Fibroblast of pulmonary artery (primary cell): Measurements from ENCODE around the gene ATXN7L1.
"Not testable (repeated sequence)": the region's sequence is repeated elsewhere in the genome, so short reads cannot be mapped to it uniquely, and the experiment has no call there.

Experiments used
- DNase-seq: peaks from one replicate; pipeline ENCODE4 v3.0.0-alpha.2; 2010; ENCODE audit warnings: low read depth
- H3K4me3 ChIP-seq: replicated peaks from 2 replicates; pipeline ENCODE4 v1.5.1; 2011; ENCODE audit warnings: low read depth, mild to moderate bottlenecking, control low read depth, low read length, moderate library complexity
- TF ChIP-seq, protein P1 (sequence below): IDR thresholded peaks from 2 replicates; pipeline ENCODE4 v1.5.1; 2011; ENCODE audit warnings: mild to moderate bottlenecking, control low read depth, low read length, inconsistent platforms; ENCODE audit errors: missing control alignments

The ATXN7L1 gene

DNA sequence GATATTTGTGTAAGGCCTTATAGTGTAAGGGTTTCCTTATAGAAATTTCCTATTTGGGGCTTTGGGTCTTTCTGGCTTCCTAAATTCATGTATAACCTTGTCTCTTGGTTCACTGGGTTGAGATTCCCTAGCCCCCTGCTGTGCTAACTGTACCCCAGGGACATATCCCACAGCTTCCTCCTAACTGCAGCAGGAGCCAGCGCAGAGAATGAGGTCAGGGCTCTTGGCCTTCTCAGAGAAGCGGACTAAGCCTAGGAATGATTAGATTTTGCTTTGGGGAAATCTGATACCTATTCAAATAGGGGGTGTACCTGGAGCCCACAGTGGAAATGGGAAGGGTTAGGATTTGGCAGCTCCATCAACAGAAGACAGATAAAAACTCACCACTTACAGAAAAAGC, 157.0 kb downstream of the ATXN7L1 start:
- TF ChIP-seq, protein P1, sequence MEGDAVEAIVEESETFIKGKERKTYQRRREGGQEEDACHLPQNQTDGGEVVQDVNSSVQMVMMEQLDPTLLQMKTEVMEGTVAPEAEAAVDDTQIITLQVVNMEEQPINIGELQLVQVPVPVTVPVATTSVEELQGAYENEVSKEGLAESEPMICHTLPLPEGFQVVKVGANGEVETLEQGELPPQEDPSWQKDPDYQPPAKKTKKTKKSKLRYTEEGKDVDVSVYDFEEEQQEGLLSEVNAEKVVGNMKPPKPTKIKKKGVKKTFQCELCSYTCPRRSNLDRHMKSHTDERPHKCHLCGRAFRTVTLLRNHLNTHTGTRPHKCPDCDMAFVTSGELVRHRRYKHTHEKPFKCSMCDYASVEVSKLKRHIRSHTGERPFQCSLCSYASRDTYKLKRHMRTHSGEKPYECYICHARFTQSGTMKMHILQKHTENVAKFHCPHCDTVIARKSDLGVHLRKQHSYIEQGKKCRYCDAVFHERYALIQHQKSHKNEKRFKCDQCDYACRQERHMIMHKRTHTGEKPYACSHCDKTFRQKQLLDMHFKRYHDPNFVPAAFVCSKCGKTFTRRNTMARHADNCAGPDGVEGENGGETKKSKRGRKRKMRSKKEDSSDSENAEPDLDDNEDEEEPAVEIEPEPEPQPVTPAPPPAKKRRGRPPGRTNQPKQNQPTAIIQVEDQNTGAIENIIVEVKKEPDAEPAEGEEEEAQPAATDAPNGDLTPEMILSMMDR, result no peak
- H3K4me3 ChIP-seq, result no peak overlapping the region
- no peak for DNase-seq

GRCh38 chr7:105718511-105718925, 157.9 kb downstream of the ATXN7L1 start:
- no peak for DNase-seq
- no peak overlapping the region for H3K4me3 ChIP-seq
- TF ChIP-seq, protein P1, result no peak

- DNase-seq, result no peak
Measured at GRCh38 chr7:105715528-105715927, 160.9 kb downstream of the ATXN7L1 start.

GRCh38 chr7:105713488-105714465, 162.6 kb downstream of the ATXN7L1 start:
- TF ChIP-seq, protein P1, result no peak
- peak; percentile 3 for DNase-seq
- no peak overlapping the region for H3K4me3 ChIP-seq

More at GRCh38 chr7:105715528-105715927, 160.9 kb downstream of the ATXN7L1 start:
- TF ChIP-seq, protein P1, result no peak
- no peak overlapping the region for H3K4me3 ChIP-seq

DNA sequence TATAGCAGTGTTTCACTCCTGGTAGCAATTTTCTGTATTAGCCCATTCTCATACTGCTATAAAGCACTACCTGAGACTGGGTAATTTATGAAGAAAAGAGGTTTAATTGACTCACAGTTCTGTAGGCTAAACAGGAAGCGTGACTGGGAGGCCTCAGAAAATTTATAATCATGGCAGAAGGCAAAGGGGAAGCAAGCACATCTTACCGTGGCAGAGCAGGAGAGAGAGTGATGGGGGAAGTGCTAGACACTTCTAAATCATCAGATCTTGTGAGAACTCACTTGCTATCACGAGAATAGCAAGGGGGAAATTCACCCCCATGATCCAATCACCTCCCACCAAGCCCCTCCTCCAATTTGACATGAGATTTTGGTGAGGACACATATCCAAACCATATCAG, 163.5 kb downstream of the ATXN7L1 start:
- TF ChIP-seq, protein P1, result no peak
- no peak overlapping the region for H3K4me3 ChIP-seq
- no peak for DNase-seq

GRCh38 chr7:105711726-105712402, 164.5 kb downstream of the ATXN7L1 start:
- no peak for DNase-seq
- H3K4me3 ChIP-seq, result no peak overlapping the region
- TF ChIP-seq, protein P1, result no peak

- DNase-seq, H3K4me3 ChIP-seq: not testable (repeated sequence)
Measured at GRCh38 chr7:105710720-105711119, 165.7 kb downstream of the ATXN7L1 start.
